Endodermal cell (in vitro differentiated cells): ENCODE data around the gene MYOT. TPM values are rescaled to one million over a fixed set of nuclear protein-coding genes. Genes with fewer than 3 reads are reported as not detected.

Experiments used
- DNase-seq: peaks from one replicate; pipeline ENCODE4 v3.0.0-alpha.2; 2017
- H3K27ac ChIP-seq: 2 replicates; pipeline ENCODE4 v1.5.1; 2013; ENCODE audit warnings: mild to moderate bottlenecking, low read depth, low read length, moderate library complexity
- H3K27me3 ChIP-seq: 2 replicates; pipeline ENCODE4 v1.6.1; 2013; ENCODE audit warnings: mild to moderate bottlenecking, low read length, moderate library complexity; ENCODE audit not compliant: insufficient read depth, control insufficient read depth, poor library complexity, severe bottlenecking
- H3K36me3 ChIP-seq: 2 replicates; pipeline ENCODE4 v1.7.0; 2013; ENCODE audit warnings: mild to moderate bottlenecking, low read length, moderate library complexity; ENCODE audit not compliant: control insufficient read depth, insufficient read depth
- H3K4me1 ChIP-seq: one replicate; pipeline ENCODE4 v1.7.0; 2013; ENCODE audit warnings: low read length; ENCODE audit not compliant: control insufficient read depth, insufficient read depth
- H3K4me3 ChIP-seq: 2 replicates; pipeline ENCODE4 v1.5.1; 2013; ENCODE audit warnings: mild to moderate bottlenecking, low read length, moderate library complexity
- H3K9ac ChIP-seq: 2 replicates; pipeline ENCODE4 v1.6.1; 2013; ENCODE audit warnings: mild to moderate bottlenecking, low read length, moderate library complexity; ENCODE audit not compliant: poor library complexity, severe bottlenecking; ENCODE audit errors: extremely low read depth
- H3K9me3 ChIP-seq: 2 replicates; pipeline ENCODE4 v1.6.1; 2013; ENCODE audit warnings: mild to moderate bottlenecking, low read length, moderate library complexity; ENCODE audit not compliant: control insufficient read depth
- H3K27ac Mint-ChIP-seq: 2 replicates; pipeline ENCODE4 v1.8.0; 2020; ENCODE audit warnings: mixed read lengths
- H3K27me3 Mint-ChIP-seq: 2 replicates; pipeline ENCODE4 v1.8.0; 2021; ENCODE audit warnings: mild to moderate bottlenecking, mixed read lengths; ENCODE audit not compliant: insufficient read depth
- H3K36me3 Mint-ChIP-seq: 2 replicates; pipeline ENCODE4 v1.8.0; 2020; ENCODE audit warnings: low read depth, mixed read lengths
- H3K4me1 Mint-ChIP-seq: 2 replicates; pipeline ENCODE4 v1.8.0; 2020; ENCODE audit warnings: mixed read lengths
- H3K4me3 Mint-ChIP-seq: 2 replicates; pipeline ENCODE4 v1.8.0; 2020; ENCODE audit warnings: mild to moderate bottlenecking, moderate library complexity, mixed read lengths
- H3K9me3 Mint-ChIP-seq: 2 replicates; pipeline ENCODE4 v1.8.0; 2020; ENCODE audit warnings: mild to moderate bottlenecking, mixed read lengths
- WGBS, 2 experiments: methylation state at CpG; one replicate each; pipeline versions ENCODE4 v1.1.5 to v1.1.7; 2013; ENCODE audit warnings: missing lambda C conversion rate in 2 of 2, mixed read lengths in 1 of 2; ENCODE audit not compliant: insufficient coverage in 1 of 2, insufficient read length in 1 of 2; 5-methylcytosine and 5-hydroxymethylcytosine counted together
- total RNA-seq, 2 donors: library from RNA; stranded (reverse); fragmentation: NEBNext Ultra II Directional in 1 of 2; extraction: Animal tissue kit (Norgen Biotek cat#: 25700) in 1 of 2; gene quantifications; 2 replicates in 1 of 2; 3 replicates in 1 of 2; pipeline ENCODE4 v1.2.1, GENCODE V29; 2021
- TF ChIP-seq, protein P1 (sequence below): fragments of 200-600 bp; sonication (generic); conservative IDR thresholded peaks from 2 replicates; pipeline ENCODE4 v1.5.0; 2021; ENCODE audit warnings: antibody characterized with exemption, mild to moderate bottlenecking

Gene MYOT
- total RNA-seq, 2 donors from 2014 or later = not detected

DNA sequence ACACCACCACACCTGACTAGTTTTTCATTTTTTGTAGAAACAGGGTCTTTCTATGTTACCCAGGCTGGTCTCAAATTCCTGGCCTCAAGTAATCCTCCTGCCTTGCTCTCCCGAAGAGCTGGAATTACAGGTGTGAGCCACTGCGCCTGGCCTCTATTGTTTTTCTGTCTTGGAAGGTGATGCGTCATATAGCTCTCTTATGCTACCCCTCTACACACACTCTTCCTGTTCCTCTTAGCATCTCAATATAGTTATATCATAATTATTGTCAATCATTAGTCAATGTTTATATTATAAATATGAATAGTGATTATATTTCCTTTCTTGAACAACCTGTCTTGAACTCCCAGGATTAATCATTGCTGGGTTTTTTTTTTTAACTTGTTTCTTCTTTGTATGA lies 28.9 kb downstream of the MYOT start:
- Histone ChIP-seq H3K9ac (no peak overlapping the region), H3K27me3 (no peaks in the 10 kb centered on the region), H3K4me3 (no peak overlapping the region), H3K27ac (no peak overlapping the region), H3K9me3 (no peaks in the 10 kb centered on the region), H3K4me1 (no peaks in the 10 kb centered on the region), H3K36me3 (no peaks in the 10 kb centered on the region)
- peaks cover 7% of the 10 kb centered on the region for H3K4me1 Mint-ChIP-seq
- no peak overlapping the region for H3K27ac Mint-ChIP-seq
- no peaks in the 10 kb centered on the region for H3K9me3 Mint-ChIP-seq
- DNase-seq = no peak
- TF ChIP-seq, protein P1, sequence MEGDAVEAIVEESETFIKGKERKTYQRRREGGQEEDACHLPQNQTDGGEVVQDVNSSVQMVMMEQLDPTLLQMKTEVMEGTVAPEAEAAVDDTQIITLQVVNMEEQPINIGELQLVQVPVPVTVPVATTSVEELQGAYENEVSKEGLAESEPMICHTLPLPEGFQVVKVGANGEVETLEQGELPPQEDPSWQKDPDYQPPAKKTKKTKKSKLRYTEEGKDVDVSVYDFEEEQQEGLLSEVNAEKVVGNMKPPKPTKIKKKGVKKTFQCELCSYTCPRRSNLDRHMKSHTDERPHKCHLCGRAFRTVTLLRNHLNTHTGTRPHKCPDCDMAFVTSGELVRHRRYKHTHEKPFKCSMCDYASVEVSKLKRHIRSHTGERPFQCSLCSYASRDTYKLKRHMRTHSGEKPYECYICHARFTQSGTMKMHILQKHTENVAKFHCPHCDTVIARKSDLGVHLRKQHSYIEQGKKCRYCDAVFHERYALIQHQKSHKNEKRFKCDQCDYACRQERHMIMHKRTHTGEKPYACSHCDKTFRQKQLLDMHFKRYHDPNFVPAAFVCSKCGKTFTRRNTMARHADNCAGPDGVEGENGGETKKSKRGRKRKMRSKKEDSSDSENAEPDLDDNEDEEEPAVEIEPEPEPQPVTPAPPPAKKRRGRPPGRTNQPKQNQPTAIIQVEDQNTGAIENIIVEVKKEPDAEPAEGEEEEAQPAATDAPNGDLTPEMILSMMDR = no peak
- 92 to 100% methylated on average over 2 to 3 of the region's 3 CpGs for WGBS, 2 experiments
- H3K27me3 Mint-ChIP-seq = no peaks in the 10 kb centered on the region
- no peak overlapping the region for H3K4me3 Mint-ChIP-seq
- H3K36me3 Mint-ChIP-seq = no peaks in the 10 kb centered on the region

- Histone ChIP-seq H3K9ac (no peak overlapping the region), H3K27ac (no peak overlapping the region), H3K27me3 (no peaks in the 10 kb centered on the region), H3K4me3 (no peak overlapping the region), H3K36me3 (no peaks in the 10 kb centered on the region), H3K9me3 (no peaks in the 10 kb centered on the region), H3K4me1 (no peaks in the 10 kb centered on the region)
- Mint-ChIP-seq H3K27ac (no peak overlapping the region), H3K4me3 (no peak overlapping the region), H3K36me3 (no peaks in the 10 kb centered on the region), H3K9me3 (no peaks in the 10 kb centered on the region), H3K4me1 (peaks cover 12% of the 10 kb centered on the region), H3K27me3 (no peaks in the 10 kb centered on the region)
- no peak for DNase-seq
- TF ChIP-seq, protein P1 = no peak
- 96% methylated on average over 3 of the region's 3 CpGs; no CpG with 5 or more reads in 1 of the 2 experiments for WGBS, 2 experiments
Observed at GRCh38 chr5:137899493-137899892, 31.8 kb downstream of the MYOT start.

DNA sequence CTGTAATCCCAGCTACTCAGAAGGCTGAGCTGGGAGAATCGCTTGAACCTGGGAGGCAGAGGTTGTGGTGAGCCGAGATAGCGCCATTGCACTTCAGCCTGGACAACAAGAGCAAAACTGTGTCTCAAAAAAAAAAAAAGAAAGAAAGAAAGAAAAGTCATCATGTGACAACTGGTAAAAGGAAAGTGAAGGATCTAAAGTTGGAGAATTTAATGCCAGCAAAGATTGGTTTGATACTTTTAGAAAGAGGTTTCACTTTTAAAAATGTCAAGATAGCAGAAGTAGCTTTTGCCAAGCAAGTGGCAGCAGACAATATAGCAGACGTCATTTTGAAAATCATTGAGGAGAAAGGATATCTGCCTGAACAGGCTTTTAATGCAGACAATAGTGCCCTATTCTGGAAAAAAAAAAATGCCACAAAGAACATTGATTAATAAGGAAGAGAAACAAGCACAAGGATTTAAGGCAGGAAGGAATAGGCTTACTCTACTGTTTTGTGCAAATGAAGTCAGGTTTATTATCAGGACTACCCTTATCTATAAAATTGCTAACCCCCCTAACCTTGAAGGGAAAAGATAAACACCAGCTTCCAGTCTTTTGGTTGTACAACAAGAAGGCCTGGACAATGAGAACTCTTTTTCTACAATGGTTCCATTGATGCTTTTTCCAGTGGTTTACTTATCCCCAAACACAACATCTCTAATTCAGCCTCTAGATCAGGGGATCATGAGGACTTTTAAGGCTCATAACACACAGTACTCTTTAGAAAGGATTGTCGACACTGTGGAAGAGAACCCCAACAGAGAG lies 33.6 kb downstream of the MYOT start:
- H3K27me3 Mint-ChIP-seq = no peaks in the 10 kb centered on the region

More for the DNA sequence above, 33.6 kb downstream of the MYOT start:
- Histone ChIP-seq H3K9ac (no peak overlapping the region), H3K27ac (no peak overlapping the region), H3K9me3 (no peaks in the 10 kb centered on the region), H3K4me3 (no peak overlapping the region), H3K4me1 (no peaks in the 10 kb centered on the region), H3K36me3 (no peaks in the 10 kb centered on the region), H3K27me3 (no peaks in the 10 kb centered on the region)
- no peaks in the 10 kb centered on the region for H3K36me3 Mint-ChIP-seq
- 93% methylated on average over 5 of the region's 5 CpGs for WGBS, 2 experiments
- DNase-seq = no peak
- no peak overlapping the region for H3K4me3 Mint-ChIP-seq
- no peak overlapping the region for H3K27ac Mint-ChIP-seq
- H3K9me3 Mint-ChIP-seq = no peaks in the 10 kb centered on the region
- H3K4me1 Mint-ChIP-seq = peaks cover 13% of the 10 kb centered on the region
- TF ChIP-seq, protein P1 = no peak
